Suprapubic skin (tissue), 4 donors: ENCODE data around the gene TFAP2D. TPM values are rescaled to one million over a fixed set of nuclear protein-coding genes. Genes with fewer than 3 reads are reported as not detected.
A peak's percentile ranks its signal among the peaks of the same experiment; 100 is the strongest.

Experiments
- DNase-seq, 2 donors: peaks; one replicate each; pipeline ENCODE4 v3.0.0-alpha.2; 2019; ENCODE audit warnings: low spot score in 2 of 2
- H3K27ac ChIP-seq: fragments of 200-600 bp; sonication (generic); one replicate; pipeline ENCODE4 v1.5.1; 2019
- H3K27me3 ChIP-seq: fragments of 200-600 bp; sonication (generic); one replicate; pipeline ENCODE4 v1.5.1; 2019
- H3K36me3 ChIP-seq: fragments of 200-600 bp; sonication (generic); one replicate; pipeline ENCODE4 v1.5.1; 2019
- H3K4me1 ChIP-seq: fragments of 200-600 bp; sonication (generic); one replicate; pipeline ENCODE4 v1.5.1; 2019
- H3K4me3 ChIP-seq: fragments of 200-600 bp; sonication (generic); one replicate; pipeline ENCODE4 v1.5.1; 2019; ENCODE audit warnings: mild to moderate bottlenecking
- H3K9me3 ChIP-seq: fragments of 200-600 bp; sonication (generic); one replicate; pipeline ENCODE4 v1.5.1; 2019
- EP300 ChIP-seq: sonication (generic); formaldehyde crosslinking; IDR thresholded peaks from one replicate; pipeline ENCODE4 v1.6.1; 2017; ENCODE audit warnings: antibody characterized with exemption
- POLR2A ChIP-seq, 2 donors: fragments of 450-650 bp; IDR thresholded peaks; one replicate each; pipeline ENCODE4 v1.6.1; 2017; ENCODE audit warnings: antibody characterized with exemption in 2 of 2, mild to moderate bottlenecking in 2 of 2, moderate library complexity in 2 of 2
- POLR2AphosphoS5 ChIP-seq, 3 donors: sonication (generic); formaldehyde crosslinking; IDR thresholded peaks; one replicate each; pipeline ENCODE4 v1.6.1; 2017; ENCODE audit warnings: antibody characterized with exemption in 3 of 3
- WGBS: methylation state at CpG from one replicate; pipeline ENCODE4 v1.1.5; 2018; 5-methylcytosine and 5-hydroxymethylcytosine counted together
- total RNA-seq, 4 donors: library from RNA; depleted of rRNA; stranded (reverse); fragments of >200 nt; gene quantifications; one replicate each; pipeline ENCODE4 v1.1.0, GENCODE V29; 2016
- TF ChIP-seq, protein P1 (sequence below), 2 donors: fragments of 200-600 bp in 1 of 2; fragments of 450-650 bp in 1 of 2; sonication (generic) in 1 of 2; IDR thresholded peaks; one replicate each; pipeline ENCODE4 v1.5.1; 2016 to 2019; ENCODE audit warnings: antibody characterized with exemption in 2 of 2, mild to moderate bottlenecking in 1 of 2, moderate library complexity in 1 of 2

The TFAP2D gene
- total RNA-seq, 4 donors from 2014 or later: not detected

DNA sequence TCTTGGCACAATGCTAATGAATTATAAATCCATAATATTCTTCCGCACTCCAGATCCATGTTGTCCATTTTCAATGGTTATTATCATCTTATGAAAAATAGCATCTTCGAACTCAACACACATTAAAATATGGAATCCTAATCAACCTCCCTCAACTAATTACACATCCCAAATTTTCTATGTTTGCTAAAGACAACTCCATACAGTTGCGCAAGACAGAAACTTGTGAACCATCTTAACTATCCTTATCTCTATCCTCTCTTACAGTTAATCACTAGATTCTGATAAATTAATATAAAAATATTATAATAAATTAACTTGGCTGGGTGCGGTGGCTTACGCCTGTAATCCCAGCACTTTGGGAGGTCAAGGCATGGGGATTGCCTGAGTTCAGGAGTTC lies 67.1 kb downstream of the TFAP2D start:
- no peak for DNase-seq
- no peak overlapping the region for H3K27ac ChIP-seq
- H3K36me3 ChIP-seq: no peaks in the 10 kb centered on the region
- no peaks in the 10 kb centered on the region for H3K9me3 ChIP-seq
- 93% methylated on average over 5 of the region's 5 CpGs for WGBS
- H3K4me3 ChIP-seq: no peak overlapping the region
- H3K4me1 ChIP-seq: no peaks in the 10 kb centered on the region
- peaks cover 2% of the 10 kb centered on the region for H3K27me3 ChIP-seq
- TF ChIP-seq, protein P1, sequence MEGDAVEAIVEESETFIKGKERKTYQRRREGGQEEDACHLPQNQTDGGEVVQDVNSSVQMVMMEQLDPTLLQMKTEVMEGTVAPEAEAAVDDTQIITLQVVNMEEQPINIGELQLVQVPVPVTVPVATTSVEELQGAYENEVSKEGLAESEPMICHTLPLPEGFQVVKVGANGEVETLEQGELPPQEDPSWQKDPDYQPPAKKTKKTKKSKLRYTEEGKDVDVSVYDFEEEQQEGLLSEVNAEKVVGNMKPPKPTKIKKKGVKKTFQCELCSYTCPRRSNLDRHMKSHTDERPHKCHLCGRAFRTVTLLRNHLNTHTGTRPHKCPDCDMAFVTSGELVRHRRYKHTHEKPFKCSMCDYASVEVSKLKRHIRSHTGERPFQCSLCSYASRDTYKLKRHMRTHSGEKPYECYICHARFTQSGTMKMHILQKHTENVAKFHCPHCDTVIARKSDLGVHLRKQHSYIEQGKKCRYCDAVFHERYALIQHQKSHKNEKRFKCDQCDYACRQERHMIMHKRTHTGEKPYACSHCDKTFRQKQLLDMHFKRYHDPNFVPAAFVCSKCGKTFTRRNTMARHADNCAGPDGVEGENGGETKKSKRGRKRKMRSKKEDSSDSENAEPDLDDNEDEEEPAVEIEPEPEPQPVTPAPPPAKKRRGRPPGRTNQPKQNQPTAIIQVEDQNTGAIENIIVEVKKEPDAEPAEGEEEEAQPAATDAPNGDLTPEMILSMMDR (IDR thresholded peaks at IDR 0.05): no peak
- no peak for TF ChIP-seq POLR2A (IDR thresholded peaks at IDR 0.05)
- no peak for TF ChIP-seq POLR2AphosphoS5 (IDR thresholded peaks at IDR 0.05)
- TF ChIP-seq EP300: no peak

DNA sequence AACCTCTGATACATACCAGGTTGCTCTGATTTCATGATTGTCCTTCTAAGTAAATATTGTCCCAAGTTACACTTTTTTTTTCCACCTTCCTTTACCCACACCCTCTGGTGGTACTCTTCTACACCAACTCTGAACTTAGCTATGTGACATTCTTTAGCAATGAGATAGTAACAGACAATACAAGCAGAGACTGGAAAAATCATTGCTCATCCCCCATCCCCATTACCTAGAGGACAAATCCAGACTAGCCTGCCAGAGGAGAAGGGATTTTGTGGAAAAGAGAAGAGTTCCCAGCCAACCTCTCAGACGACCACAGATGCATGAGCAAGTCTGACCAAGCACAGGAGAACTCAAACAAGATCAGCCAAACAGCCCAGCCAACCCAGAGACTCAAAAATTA lies 72.6 kb downstream of the TFAP2D start:
- TF ChIP-seq POLR2A (IDR thresholded peaks at IDR 0.05): no peak
- TF ChIP-seq EP300: no peak
- TF ChIP-seq, protein P1 (IDR thresholded peaks at IDR 0.05): no peak
- no peak for TF ChIP-seq POLR2AphosphoS5 (IDR thresholded peaks at IDR 0.05)
- H3K27ac ChIP-seq: no peak overlapping the region
- no peak overlapping the region for H3K4me3 ChIP-seq
- H3K4me1 ChIP-seq: no peaks in the 10 kb centered on the region
- H3K27me3 ChIP-seq: peaks cover 2% of the 10 kb centered on the region
- WGBS: 18% methylated on average over 1 of the region's 1 CpG
- H3K9me3 ChIP-seq: no peaks in the 10 kb centered on the region
- no peak for DNase-seq
- H3K36me3 ChIP-seq: no peaks in the 10 kb centered on the region

DNA sequence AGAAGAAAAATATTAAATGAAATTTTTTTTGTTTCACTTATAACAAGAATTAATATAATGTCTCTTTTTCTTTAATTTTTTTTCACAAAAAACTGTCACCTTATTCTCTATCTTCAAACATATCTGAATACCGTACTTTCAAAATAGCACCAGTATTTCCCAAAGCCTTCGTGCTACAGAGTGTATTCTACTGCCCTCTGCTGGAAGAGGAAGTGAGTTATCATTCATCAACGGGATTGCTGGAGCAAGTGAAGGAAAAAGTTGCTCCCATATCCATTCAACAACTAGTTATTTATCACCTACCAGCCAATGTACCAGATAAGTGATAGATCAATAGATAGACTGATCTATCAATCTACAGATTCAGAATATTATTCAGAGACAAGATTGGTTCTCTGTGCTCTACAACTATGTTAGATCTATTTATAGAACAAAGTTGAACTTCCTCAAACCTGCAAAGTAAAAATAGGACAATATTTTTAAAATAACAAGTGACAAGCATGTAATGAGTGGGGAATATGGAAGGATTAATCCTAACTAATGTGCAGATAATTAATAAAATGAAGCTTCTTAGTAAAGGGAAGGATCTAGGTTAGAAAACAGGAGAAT lies 78.7 kb downstream of the TFAP2D start:
- DNase-seq: no peak
- H3K27ac ChIP-seq: no peak overlapping the region
- no peak overlapping the region for H3K4me3 ChIP-seq

DNA sequence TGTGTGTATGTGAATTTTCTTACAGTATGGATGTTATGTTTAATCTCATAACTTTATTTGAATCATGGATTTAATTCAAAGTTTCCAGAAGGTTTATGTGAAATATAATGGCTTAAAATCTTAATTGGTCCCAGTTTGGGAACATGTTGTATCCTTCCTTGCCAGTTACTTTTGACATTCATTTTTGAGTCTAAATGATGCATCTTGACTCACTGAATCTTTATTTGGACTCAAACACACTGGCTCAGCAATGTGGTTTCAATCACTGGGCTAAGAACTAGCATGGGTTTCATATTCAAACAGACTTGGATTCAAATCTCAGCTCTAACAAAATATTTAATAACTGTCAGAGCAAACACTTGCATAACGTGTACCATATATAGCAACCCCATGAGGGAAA lies 79.4 kb downstream of the TFAP2D start:
- no peak overlapping the region for H3K27ac ChIP-seq
- TF ChIP-seq POLR2AphosphoS5 (IDR thresholded peaks at IDR 0.05) (no peak), EP300 (no peak)
- 40% methylated on average over 1 of the region's 1 CpG for WGBS

More for the DNA sequence above, 78.7 kb downstream of the TFAP2D start:
- Histone ChIP-seq H3K4me1 (no peaks in the 10 kb centered on the region), H3K27me3 (no peaks in the 10 kb centered on the region), H3K9me3 (no peaks in the 10 kb centered on the region), H3K36me3 (no peaks in the 10 kb centered on the region)
- 3% methylated on average over 3 of the region's 3 CpGs for WGBS
- TF ChIP-seq POLR2AphosphoS5 (IDR thresholded peaks at IDR 0.05): no peak
- TF ChIP-seq, protein P1 (IDR thresholded peaks at IDR 0.05): peak in 1 of 2 donors; percentile 60

DNA sequence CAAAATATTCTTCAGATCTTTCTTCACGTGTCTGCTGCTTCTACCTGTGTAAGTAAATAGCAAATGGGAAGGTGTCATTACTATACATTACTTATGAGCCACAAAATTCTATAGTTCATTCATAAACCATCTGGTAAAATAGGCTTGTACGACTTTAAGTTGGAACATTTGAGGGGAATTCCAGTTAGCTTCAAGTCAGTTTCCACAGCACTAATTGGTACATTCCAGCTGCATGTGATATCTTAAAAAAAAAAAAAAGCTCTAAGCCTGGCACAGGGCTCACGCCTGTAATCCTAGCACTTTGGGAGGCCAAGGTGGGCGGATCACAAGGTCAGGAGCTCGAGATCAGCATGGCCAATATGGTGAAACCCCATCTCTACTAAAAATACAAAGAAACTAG lies 82.2 kb downstream of the TFAP2D start:
- 46% methylated on average over 5 of the region's 5 CpGs for WGBS
- Histone ChIP-seq H3K36me3 (no peaks in the 10 kb centered on the region), H3K9me3 (no peaks in the 10 kb centered on the region), H3K27me3 (no peaks in the 10 kb centered on the region), H3K4me1 (no peaks in the 10 kb centered on the region), H3K27ac (no peak overlapping the region), H3K4me3 (no peak overlapping the region)
- TF ChIP-seq POLR2A (IDR thresholded peaks at IDR 0.05) (no peak), POLR2AphosphoS5 (IDR thresholded peaks at IDR 0.05) (no peak), EP300 (no peak)
- TF ChIP-seq, protein P1 (IDR thresholded peaks at IDR 0.05): no peak
- DNase-seq: no peak

More for the DNA sequence above, 79.4 kb downstream of the TFAP2D start:
- Histone ChIP-seq H3K27me3 (no peaks in the 10 kb centered on the region), H3K4me3 (no peak overlapping the region), H3K9me3 (no peaks in the 10 kb centered on the region), H3K36me3 (no peaks in the 10 kb centered on the region), H3K4me1 (no peaks in the 10 kb centered on the region)
- DNase-seq: no peak

DNA sequence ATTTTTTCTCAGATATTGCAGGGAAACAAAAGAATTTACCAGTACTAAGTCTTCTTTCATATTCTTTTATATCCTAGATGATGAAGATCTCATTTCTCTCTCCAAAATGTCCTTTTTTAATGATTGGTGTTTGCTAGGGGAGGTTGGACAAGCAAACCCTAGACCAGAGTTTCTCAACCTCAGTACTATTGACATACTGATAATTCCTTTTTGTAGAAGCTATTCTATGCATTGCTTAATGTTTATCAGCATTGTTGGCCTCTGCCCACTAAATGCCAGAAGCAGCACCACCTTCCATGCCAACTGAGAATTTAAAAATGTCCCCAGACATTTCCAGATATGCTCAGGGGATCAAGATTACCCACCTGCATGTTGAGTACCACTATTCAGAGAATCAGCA lies 91.0 kb downstream of the TFAP2D start:
- TF ChIP-seq POLR2A (IDR thresholded peaks at IDR 0.05): no peak
- TF ChIP-seq EP300: no peak
- TF ChIP-seq, protein P1 (IDR thresholded peaks at IDR 0.05): no peak
- no peak for TF ChIP-seq POLR2AphosphoS5 (IDR thresholded peaks at IDR 0.05)
- no peaks in the 10 kb centered on the region for H3K4me1 ChIP-seq
- no peaks in the 10 kb centered on the region for H3K36me3 ChIP-seq
- H3K27me3 ChIP-seq: no peaks in the 10 kb centered on the region
- H3K9me3 ChIP-seq: no peaks in the 10 kb centered on the region
- no peak overlapping the region for H3K27ac ChIP-seq
- no peak overlapping the region for H3K4me3 ChIP-seq
- DNase-seq: no peak
